GM18526 (cell line): ENCODE measurements around the gene ETFB.

ENCODE experiments used
- POLR2A ChIP-seq: IDR thresholded peaks from 3 replicates; pipeline ENCODE4 v1.6.1; 2011; ENCODE audit not compliant: insufficient read length; ENCODE audit errors: extremely low read depth

ETFB gene

GRCh38 chr19:51326216-51327065 lies 39.7 kb downstream of the ETFB start:
- TF ChIP-seq POLR2A: no peak

- no peak for TF ChIP-seq POLR2A
These were observed 40.8 kb downstream of the ETFB start for GRCh38 chr19:51325161-51325976.

GRCh38 chr19:51324167-51324481 lies 42.1 kb downstream of the ETFB start:
- TF ChIP-seq POLR2A: no peak

GRCh38 chr19:51323481-51324166 lies 42.6 kb downstream of the ETFB start:
- no peak for TF ChIP-seq POLR2A

- TF ChIP-seq POLR2A: no peak
These were observed 44.4 kb downstream of the ETFB start for GRCh38 chr19:51321799-51322198.

GRCh38 chr19:51320280-51320657 lies 45.9 kb downstream of the ETFB start:
- TF ChIP-seq POLR2A: no peak

- TF ChIP-seq POLR2A: no peak
These were observed 46.4 kb downstream of the ETFB start for GRCh38 chr19:51319649-51320279.

GRCh38 chr19:51318687-51319648 lies 47.2 kb downstream of the ETFB start:
- no peak for TF ChIP-seq POLR2A

GRCh38 chr19:51317968-51318367 lies 48.2 kb downstream of the ETFB start:
- TF ChIP-seq POLR2A: no peak

- TF ChIP-seq POLR2A: no peak
These were observed 48.8 kb downstream of the ETFB start for GRCh38 chr19:51317376-51317775.

- TF ChIP-seq POLR2A: no peak
These were observed 49.5 kb downstream of the ETFB start for GRCh38 chr19:51316688-51317087.

- TF ChIP-seq POLR2A: no peak
These were observed 54.6 kb downstream of the ETFB start, which contains the start of gene IGLON5 for GRCh38 chr19:51311351-51312257. Gene IGLON5 (plus strand): TSS chr19:51311644. CDS start chr19:51311848, 204 bp downstream.

- TF ChIP-seq POLR2A: no peak
These were observed 60.7 kb downstream of the ETFB start for GRCh38 chr19:51305479-51305878.
